NCI-H510A (cell line): ENCODE data around the gene KIAA1671.
A peak's percentile ranks its signal among the peaks of the same experiment; 100 is the strongest.

ENCODE experiments used
- DNase-seq: peaks from one replicate; lab custom pipeline; 2025; lab: John Stamatoyannopoulos, UW

KIAA1671 gene

DNA sequence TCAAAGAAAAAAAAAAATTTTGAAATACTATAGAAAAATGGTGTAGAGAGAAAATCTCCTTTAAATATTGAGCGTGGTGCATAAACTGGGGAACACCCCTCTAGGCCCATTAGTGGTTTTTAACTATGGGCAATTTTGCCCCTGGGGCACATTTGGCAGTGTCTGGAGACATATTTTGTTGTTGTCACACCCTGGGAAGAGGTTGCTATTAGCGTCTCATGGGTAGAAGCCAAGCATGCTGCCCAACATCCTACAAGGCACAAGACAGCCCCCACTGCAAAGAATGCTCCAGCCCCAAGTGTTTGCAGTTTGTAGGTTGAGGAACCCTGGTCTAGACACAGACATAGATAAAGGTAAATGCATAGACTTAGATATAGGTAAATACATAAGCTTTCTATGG lies 92.6 kb downstream of the KIAA1671 start:
- DNase-seq: no peak

DNA sequence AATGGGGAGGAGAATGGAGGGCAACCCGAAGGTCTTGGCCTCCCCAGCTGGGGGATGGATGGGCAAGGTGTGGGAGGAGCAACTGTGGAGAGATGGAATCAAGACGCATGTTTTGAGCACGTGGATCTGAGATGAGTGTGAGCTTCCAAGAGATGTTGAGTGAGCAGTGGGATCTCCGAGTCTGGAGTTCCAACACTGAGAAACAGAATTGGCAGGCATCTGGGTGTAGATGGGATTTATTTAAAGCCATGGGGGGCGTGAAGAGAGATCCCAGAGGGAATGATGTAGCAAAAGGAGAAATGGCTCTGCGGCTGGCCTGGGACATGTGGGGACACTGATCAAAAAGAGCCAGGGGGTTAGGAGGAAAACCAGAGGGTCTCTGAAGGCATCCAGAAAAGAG lies 95.6 kb downstream of the KIAA1671 start:
- DNase-seq: no peak

DNA sequence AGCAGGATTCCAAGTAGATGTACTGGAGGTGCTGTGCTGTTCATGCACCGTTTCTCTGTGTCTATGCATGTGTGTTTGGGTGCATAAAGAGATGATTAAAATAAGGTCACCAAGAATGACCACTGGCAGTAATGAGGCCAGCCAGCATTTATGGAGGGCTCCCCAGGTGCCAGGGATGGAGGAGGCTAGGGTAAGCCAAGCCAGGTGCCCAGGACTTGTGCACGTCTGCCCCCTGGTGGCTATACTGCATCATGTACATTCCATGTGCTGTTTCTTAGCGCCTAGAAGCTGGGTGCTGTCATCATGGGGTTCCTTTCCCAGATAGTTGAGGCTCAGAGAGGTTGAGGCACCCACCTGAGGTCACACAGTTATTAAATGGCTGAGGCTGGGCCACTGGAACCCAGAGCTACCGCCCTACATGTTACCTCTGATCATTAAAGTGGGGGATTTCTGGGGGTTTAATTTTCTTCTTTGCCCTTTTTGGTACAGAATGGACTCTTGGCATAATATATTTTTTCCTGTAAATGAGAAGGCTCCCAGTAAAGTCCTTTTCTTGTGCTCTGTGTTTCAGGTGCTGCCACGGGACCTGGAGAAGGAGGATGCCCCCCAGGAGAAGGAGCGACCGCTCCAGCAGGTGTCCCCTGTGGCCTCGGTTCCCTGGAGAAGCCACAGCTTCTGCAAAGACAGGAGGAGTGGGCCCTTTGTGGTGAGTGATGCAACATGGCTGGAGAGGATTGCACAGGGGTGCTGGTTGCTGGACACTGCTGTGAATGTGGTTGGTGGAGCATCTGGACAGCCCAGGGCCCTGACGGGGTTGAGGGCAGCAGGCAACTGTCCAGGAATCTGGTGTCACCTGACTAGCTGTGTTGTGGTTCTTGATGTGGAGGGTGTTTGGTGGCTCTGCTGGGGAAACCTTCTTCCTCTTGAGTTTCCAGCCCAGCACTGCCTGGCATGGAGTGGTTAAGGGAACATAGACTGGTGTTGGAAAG lies 96.4 kb downstream of the KIAA1671 start:
- no peak for DNase-seq

DNA sequence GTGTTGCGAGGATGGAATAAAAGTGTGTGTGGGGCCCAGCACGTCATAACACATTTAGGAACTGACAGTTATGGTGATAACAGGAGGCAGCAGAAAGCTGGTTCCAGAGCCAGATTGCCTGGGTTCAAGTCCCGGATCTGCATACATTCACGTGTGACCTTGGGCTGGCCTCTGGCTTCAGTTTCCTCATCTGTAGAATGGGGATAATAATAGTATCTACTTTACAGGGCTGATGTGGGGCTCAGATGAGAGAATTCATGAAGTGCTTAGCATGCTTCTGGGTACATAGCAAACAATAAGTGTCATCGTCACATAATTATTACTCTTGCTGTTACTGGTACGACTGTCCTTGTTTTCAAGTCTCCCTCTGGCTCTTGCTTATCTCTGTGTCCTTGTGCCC lies 97.3 kb downstream of the KIAA1671 start:
- DNase-seq: no peak

DNA sequence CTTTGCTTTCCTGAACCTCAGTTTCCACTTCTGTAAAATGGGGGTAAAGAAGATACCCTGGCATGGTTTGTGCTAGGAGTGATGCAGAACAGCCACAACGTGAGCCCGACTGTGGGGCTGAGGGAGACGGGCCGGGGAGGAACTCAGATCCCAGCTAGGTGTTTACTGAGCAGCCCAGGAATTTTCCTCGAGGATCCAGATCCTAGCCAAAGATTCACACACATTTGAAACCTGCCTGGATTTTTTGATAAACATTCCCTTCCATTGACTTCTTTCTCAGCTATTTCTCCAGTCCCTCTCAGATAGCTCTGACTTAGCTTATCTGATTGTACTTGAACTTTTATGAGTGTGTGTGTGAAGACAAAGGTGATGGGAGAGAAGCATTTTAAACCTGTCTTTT lies 98.0 kb downstream of the KIAA1671 start:
- DNase-seq: no peak

DNA sequence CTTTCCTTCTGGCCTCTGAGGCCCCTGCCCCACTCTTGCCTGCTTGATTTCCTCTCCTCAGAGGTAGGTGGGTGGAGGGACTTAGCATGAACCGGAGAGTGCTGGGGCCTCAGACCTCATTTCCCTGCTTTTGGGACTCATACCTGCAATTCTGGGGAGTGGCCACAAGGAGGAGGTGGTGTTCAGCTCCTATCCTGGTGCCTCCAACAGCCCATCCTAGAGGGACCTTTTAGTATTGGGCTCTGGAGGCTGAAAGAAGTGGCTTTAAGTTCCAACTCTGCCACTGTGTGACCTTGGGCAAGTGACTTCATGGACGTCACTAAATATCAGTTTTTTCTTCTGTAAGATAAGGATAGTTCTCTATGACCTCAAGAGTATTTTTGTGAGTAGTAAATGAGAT lies 98.6 kb downstream of the KIAA1671 start:
- no peak for DNase-seq

DNA sequence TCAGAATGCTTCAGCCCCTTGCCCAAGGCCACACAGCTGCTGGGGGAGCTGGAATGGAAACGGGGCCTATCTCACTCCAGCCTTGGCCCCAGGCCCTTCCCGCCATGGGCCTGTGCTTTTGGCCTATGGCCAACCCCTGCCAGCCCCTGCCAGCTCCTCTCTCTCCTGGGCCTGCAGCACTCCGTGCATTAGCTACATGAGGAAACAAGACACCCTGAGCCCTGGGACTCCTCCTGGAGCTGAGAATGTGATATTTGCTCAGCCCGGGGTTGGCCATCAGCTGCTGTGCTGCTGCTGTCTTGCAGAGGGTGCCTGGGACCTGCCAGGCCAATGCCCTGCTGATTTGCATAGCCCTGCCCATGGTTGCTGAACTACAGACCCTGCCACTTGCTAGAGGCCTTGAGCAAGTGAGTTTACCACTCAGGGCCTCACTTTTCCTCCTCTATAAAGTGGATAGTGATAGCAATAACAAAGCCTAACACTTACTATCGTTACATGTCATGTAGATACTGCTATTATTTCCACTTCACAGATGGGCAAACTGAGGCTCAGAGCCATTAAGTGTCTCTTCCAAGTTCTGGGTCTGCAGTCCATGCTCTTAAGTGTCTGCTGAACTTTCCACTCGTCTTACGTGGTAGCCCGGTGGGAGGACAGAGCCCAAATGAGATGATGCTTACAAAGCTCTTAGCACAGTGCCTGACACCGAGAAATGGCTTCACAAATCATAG lies 99.6 kb downstream of the KIAA1671 start:
- peak; percentile 64 for DNase-seq

DNA sequence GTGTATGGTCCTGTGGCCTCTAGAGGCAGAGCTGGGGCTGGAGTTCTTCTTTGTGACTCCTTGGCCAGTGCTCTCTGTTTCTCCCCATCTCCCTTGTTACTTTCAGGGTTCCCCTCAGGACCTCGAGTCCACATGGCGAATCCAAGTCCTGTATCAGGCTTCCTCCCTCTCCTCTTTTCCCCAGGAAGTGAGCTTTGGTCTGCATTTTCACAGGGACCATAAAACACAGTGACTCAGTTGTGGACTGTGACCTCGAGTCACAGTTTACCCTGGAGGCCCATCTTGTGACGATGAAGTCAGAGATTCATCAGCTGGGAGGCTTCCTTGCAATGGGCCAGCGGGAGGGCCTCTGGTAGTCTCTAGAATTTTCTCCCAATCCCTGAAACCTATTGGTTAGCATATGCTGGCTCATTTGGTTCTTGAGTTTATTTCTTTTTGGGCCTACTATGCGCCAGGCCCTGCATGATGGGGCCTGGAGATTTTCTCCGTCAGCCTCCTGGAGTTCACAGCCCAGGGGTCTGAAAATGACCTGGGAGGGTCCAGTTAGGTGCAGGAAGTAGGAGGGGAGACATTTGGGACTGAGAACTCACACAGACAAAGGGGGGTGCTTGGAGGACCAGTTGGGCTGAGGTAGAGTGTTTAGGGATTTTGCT lies 100.8 kb downstream of the KIAA1671 start:
- DNase-seq: no peak

DNA sequence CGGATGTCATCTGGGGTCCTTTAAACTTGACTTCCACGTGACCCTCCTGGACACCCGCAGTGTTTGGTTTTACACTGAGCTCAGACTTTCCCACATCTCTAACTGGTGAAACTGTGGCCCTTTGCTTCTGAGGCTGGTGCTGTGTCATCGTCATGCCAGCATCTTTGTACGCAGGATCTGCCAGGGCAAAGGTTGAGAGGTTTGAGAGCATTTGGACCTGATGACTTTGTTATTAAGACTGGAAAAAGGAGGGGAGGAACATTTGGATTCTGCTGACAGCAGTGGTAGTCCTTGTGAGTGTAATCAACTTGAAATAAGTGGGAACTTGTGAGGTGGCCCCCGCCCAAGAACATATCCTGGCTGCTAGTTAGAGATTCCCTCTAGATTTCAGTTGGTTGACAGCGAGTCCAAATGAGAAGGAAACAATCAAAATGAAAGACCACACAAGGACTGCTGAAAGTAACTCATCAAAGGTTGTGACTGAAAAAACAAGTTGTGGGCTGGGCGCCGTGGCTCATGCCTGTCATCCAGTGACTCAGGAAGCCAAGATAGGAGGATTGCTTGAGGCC lies 102.5 kb downstream of the KIAA1671 start:
- DNase-seq: no peak

DNA sequence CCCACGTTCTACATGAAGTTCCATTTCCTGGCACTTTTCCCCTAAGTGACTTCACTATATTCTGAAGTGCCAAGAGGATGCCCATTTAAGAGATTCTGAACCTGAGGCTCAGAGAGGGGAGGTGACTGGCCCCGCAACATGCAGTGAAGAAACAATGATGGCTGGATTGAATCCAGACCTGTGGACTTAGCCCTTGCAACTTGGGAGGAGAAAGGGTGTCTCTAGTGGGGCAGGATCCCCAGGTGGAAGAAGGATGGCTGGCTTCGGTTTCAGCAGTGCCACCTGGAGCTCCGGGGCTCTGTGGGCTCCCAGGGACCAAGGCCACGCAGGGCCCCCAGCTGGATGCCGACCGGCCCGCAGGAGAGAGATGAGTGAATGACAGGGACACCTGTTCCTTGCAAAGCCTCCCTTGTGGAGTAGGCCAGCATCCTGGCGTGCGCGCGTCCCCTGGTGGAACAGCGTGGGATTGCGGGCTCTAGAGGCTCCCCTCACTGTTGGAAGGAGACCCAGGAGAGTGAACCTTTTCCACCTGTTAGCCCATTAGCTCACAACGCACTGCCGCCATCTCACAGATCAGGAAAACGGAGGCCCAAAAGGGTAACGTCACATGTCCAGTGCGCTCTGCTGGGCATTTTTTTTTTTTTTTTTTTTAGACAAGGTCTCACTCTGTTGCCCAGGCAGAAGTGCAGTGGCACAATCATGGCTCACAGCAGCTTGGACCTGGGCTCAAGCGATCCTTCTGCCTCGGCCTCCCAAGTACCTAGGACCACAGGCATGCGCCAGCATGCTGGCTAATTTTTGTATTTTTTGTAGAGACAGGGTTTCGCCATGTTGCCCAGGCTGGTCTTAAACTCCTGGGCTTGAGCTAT lies 104.7 kb downstream of the KIAA1671 start:
- DNase-seq: no peak

DNA sequence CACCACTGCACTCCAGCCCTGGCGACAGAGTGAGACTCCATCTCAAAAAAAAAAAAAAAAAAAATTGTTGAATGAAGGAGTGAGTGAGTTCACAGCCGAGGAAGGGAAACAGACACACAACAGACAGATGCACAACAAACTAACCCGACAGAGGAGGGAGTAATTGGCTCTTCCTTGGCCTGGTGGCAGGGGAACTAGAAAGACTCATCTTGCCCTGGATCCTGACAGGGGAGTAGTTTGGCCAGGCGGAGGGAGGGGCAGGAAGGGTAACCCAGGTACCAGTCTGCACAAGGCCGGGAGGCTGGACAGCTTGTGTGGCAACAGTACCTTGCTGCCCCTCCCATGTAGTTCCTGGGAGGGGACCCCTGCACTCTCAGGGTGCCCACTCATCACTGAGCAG lies 106.9 kb downstream of the KIAA1671 start:
- no peak for DNase-seq

DNA sequence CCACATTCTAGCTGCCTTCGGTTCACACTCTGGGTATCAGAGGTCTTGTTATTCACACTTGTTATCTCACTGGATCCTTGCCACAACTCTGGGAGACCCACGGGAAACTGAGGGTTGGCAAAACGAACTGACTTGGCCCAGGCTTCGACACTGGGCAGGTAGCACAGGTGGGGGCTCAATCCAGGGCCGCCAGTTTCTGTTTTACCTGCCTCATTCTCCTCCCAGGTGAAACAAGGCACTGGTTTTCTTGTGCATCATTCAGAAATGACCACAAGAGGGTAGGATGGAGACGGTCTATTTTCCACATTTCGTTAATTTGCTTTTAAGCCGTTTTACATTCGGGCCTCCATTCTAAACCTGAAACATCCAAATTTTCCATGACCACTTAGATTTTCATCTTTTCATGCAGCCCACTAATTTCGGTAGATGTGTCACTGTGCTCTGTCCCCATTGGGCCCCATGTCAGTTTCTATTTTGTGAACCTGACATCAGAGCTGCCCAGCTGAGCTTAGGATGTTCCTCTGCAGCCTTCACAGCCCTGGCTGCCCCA lies 108.1 kb downstream of the KIAA1671 start:
- no peak for DNase-seq

DNA sequence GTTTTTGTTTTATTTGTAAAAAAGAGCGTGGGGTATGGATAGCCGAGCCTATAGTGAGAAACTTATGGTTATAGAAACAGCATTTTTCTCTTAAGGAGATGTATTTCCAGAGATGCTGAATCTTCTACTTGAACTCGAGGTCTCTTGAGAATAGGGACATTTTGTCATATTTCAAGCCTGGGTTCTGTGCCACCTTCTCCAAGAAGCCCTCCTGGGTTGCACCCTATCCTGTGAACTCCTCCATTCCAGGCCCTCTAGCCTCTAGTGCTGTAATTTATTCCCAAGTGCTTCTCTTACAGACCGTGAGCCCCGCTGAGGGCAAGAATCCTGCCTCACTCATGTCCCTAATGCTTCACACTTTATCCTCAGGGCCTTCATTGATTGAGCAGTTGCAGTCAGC lies 108.6 kb downstream of the KIAA1671 start:
- DNase-seq: no peak

DNA sequence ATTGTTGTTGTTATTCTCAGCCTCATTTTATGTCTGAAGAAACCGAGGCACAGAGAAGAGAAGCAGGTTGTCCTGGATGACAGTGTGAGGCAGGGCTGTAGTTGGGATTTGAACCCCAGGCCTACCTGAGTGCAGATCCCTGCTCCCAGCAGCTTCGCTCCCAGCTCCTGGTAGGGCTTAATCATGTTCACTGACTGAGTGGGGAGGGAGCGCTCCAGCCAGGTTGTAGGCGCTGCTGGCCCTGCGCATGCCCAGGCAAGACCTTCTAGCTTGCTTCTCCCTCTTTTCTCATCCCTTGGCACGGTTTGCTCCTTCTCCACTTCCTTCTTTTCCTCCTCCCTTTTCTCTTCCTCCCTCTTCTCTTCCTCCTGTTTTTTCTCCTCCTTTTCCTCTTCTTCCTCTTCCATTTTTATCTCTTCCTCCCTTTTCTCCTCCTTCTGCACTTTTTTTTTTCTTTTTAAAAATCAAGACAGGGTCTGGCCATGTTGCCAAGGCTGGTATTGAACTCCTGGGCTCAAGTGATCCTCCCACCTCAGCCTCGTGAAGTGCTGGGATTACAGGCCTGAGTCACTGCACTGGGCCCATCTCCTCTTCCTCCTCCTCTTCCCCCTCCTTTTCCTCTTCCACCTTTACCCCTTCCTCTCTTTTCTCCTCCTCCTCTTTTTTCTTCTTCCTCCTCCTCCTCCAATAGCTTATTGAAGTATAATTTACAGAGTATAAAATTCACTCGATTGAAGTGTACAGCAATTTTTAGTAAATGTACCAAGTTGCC lies 109.3 kb downstream of the KIAA1671 start:
- no peak for DNase-seq

DNA sequence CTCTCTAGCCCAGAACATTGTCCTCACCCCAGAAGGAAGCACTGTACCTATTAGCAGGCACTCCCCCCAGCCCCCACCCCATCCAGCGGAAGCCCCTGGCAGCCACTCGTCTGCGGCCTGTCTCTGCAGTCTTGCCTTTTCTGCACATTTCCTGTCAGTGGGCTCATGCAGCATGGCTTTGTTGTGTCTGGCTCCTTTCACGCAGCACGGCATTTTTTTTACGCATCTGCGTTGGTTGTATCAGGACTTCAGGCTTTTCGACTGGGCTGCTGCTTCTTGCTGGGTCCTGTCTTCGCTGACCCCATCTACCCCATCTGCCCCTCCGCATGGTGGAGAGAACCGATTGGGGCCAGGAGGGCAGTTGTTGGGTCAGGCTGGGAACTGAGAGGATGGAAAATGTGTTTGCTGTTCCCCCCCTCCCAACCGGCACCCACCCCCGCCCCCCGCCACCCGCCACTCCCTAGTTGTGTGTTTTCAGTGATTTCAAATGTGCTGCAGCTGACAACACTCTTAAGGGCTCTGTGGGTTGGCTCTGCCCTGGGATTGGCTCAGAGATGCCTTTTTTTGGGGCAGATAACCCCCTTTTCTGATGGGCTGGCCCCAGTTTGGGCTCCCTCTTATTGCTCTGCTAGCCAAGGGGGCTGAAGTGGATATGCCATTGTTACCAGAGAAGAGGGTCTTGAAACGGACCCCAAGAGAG lies 110.0 kb downstream of the KIAA1671 start:
- no peak for DNase-seq

DNA sequence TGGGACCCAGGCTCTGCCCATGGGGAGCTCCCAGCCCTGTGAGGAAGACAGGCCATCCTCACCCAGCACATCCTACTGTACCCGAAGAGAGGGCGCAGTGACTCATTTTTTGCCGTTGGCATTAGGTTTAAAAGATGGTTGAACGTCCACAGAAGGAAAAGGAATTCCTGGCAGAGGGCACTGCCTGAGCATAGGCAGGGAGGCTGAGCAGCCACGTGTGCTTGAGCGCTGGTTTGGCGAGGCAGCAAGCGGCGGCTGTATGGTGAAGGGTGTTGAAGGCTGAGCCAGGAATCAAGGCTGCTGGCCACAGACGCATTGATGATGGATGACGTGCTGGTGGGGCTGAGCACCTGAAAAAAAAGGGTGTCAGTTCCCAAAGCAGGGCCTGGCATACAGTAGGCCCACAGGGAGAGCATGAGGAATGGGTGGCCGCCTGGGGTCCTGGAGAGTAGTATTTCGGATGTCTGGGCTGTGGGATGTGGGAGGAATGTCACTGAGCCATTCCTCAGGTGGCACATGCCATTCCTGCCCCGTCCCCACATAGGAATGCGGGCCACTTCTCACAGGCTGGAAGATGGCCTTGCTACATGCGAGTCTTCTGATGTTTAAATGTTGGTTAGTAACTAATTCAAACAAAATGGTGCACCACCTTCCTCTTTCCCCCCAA lies 112.5 kb downstream of the KIAA1671 start:
- DNase-seq: no peak

DNA sequence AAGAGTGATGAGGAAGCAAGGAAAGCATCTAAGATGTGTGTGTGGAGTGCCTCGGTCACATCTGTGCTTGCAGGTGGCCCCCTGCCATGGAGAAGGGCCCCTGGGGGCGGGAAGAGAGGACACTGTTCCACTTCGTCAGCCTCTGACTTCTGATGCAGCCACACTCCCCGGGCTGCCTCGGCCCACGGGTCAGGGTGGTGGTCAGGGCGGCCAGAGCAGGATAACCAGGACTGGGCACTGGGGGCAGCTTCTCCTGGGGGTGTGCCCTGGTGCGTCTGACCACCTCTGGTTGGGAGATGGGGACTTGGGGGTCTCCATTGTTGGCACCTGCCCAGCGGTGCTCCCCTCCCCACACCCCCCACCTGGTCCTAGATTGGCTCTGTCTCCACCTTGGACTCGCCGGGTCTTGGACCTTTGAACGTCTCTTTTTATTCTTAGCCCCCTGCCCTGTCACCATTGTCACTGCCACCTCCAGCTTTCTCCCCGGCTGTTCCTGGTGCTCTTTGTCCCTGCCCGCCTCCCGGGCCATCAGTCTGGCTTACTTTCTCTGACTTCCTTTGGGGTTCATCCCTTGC lies 114.4 kb downstream of the KIAA1671 start:
- DNase-seq: no peak

DNA sequence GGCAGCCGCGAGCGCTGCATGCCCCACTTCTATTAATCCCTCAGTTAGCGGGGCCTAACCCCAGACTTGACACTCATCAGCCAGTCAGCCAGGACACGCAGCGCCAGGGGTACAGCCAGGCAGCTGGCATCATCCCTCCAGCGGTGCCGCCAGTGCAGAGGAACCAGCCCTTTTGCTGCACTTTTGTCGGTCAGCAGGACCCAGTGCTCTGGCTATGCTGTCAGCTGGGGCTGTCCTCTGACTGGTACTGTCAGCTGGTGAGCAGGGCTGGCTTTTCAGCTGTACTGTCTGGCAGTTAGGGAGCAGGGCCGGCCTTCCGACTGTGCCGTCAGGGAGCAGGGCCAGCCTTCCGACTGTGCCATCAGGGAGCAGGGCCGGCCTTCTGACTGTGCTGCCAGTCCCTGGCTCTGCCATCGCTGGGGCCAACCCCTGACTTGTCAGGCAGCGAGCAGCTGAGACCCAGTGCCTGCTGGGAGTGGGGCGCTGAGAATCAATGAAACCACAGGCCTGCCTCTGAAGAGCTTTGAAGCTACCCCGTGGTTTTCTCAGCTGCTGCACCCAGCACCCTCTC lies 115.4 kb downstream of the KIAA1671 start:
- DNase-seq: no peak
